NT2/D1 (cell line): ENCODE measurements around the gene STYXL2.

Source experiments
- SUZ12 ChIP-seq: IDR thresholded peaks from 2 replicates; pipeline ENCODE4 v1.6.1; 2011; ENCODE audit not compliant: insufficient read length, insufficient read depth; ENCODE audit errors: extremely low read depth
- YY1 ChIP-seq: IDR thresholded peaks from 2 replicates; pipeline ENCODE4 v1.6.1; 2011; ENCODE audit not compliant: insufficient read length, insufficient read depth
- ZNF274 ChIP-seq: IDR thresholded peaks from 2 replicates; pipeline ENCODE4 v1.6.1; 2011; ENCODE audit warnings: mild to moderate bottlenecking, low read depth, low read length

DNA sequence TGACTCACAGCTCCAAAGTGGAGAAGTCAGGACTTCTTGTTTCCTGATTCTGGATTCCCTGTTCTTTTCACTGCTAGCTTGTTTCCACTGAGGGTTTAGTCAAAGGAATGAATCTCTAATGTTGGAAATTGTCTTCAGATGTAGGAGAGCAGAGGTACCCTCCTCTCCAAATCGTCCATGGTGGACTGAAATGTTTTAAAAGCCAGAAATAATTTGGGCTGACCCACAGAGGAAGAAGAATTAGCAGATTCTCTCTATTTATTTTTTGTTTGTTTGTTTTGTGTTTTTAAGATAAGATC lies 34.1 kb upstream of the STYXL2 start:
- TF ChIP-seq YY1: no peak
- no peak for TF ChIP-seq ZNF274
- TF ChIP-seq SUZ12: no peak
